Dermis blood vessel endothelial cell (primary cell): Measurements from ENCODE around the gene PTBP2. TPM values are rescaled to one million over a fixed set of nuclear protein-coding genes. Genes with fewer than 3 reads are reported as not detected.

Experiments used
- DNase-seq: peaks from one replicate; pipeline ENCODE4 v3.0.0; 2010
- total RNA-seq: library from RNA; depleted of rRNA; stranded (reverse); fragments of >200 nt; gene quantifications from 2 replicates; pipeline ENCODE4 v1.2.3, GENCODE V29; 2014

The PTBP2 gene, protein sequence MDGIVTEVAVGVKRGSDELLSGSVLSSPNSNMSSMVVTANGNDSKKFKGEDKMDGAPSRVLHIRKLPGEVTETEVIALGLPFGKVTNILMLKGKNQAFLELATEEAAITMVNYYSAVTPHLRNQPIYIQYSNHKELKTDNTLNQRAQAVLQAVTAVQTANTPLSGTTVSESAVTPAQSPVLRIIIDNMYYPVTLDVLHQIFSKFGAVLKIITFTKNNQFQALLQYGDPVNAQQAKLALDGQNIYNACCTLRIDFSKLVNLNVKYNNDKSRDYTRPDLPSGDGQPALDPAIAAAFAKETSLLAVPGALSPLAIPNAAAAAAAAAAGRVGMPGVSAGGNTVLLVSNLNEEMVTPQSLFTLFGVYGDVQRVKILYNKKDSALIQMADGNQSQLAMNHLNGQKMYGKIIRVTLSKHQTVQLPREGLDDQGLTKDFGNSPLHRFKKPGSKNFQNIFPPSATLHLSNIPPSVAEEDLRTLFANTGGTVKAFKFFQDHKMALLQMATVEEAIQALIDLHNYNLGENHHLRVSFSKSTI
- total RNA-seq, result 25.4 and 25.6 TPM in 2 replicates

DNA sequence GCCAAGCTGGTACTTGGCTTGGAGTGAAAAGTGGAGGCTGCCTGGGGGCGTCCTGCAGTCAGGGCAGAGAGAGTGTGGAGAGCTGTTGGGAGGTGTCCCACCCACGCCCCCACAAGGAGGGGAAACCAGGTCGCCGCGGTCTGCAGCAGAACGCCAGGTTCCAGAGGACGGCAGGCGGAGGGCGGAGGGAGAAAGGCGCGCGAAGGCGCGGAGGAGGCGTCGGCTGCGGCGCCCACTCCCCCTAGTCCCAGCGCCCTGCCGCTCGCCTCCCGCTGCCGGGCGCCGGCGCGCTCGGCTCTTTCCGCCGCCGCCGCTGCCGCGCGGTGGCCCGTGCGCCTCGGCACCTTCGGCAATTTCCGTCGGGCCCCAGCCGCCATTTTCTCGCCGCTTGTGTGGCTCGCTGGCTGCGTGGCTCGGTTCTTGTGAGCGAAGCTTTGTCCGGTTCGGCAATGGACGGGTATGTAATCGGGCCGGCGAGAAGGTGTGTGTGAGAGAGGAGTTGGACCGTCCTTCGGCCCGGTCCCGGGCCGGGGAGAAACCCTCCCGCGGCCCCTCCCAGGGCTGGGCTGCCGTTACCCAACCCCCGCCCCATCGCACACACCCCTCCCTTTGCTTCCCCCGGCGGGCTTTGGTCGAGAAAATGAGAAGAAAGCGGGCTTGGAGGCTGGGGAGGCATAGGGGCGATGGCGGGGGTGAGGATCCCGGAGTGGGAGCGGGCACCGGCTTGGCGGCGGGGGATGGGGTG lies at the start of gene PTBP2:
Gene PTBP2, plus strand, starts transcription at position 369 of the 745 bp plus-strand sequence. Its CDS starts 81 bp downstream, at position 450.
- DNase-seq, result peak; percentile 85

DNA sequence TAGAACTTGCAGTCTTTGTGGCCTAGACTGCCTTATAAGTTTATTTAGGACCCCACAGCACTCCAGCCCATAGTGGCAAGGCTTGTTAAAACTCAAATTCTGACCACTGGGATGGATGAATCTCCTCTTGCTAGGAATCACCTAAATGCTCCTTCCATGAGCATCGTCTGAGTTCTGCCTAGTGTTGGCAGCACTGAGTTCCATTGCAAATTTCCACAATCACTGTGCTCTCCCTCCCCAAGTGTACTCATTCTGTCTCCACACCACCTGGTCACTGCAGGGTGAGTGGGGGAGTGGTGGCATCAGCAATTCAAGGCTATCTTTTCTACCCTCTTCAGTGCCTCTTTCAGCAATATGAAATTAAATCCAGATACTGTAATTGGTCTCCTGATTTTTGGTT lies 46.7 kb upstream of the PTBP2 start:
- no peak for DNase-seq

DNA sequence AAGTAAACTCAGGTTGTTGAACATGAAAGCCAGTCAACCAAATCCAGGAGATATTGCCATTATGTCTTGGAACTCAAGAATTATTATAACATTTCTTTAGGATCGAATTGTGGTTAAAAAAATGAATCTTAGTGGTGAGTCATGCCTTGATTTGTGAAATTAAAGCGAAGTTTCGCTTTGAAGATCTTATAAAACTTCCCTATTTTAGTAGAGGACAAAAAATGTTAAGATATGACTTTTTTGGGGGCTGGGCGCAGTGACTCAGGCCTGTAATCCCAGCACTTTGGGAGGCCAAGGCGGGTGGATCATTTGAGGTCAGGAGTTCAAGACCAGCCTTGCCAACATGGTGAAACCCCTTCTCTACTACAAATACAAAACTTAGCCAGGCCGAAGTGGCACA lies 39.5 kb upstream of the PTBP2 start:
- DNase-seq, result no peak

DNA sequence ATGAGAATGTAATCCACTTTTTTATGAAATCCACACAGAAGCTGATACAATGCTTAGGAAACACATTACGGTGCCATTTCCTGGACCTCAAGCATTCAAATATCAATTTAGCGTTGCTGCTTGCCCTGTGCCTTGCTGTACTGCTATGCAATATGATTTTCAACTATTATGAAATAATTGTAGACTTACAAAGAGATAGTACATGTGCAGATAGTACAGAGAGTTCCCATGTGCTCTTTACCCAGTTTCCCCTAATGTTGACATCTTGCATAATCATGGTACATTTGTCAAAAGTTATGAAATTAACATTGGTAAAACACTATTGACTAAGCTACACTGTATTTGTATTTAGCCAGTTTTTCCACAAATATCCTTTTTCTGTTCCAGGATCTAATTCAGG lies 37.7 kb upstream of the PTBP2 start:
- peak; percentile 10 for DNase-seq

DNA sequence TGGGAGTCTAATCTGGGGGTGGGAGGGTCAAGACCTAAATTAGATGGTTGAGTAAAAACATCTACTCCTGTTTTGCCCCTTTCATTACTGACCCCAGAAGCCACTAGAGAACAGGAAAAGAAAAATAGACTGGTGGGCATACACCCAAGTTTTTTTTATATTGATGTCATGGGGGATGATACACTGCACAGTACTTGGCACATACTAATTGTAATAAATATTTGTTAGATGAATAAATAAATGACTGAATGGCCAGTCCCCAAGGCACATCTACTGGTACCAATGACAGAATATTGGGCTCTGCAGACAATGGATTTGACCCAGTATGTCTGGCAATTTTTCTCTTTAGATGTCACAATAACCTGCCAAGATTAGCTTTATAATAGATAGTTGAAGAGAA lies 36.8 kb upstream of the PTBP2 start:
- no peak for DNase-seq

DNA sequence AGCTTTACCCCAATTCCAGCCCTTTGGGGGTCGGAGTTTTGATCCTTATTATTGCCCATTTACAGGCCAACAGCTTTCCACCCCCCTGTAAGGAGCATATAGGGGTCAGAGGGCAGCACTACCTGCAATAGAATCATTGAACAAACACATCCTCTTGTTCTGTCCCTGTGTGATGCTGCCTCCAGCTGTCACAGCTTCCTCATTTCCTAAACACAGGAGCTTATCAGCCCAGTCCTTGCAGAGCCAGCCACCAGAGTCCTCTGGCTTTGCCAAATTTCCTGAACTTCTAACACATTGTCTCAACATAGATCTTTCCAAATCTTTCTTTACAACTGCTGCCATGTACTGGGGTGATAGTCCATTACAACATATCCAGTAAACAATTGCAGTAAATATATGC lies 32.8 kb upstream of the PTBP2 start:
- no peak for DNase-seq

DNA sequence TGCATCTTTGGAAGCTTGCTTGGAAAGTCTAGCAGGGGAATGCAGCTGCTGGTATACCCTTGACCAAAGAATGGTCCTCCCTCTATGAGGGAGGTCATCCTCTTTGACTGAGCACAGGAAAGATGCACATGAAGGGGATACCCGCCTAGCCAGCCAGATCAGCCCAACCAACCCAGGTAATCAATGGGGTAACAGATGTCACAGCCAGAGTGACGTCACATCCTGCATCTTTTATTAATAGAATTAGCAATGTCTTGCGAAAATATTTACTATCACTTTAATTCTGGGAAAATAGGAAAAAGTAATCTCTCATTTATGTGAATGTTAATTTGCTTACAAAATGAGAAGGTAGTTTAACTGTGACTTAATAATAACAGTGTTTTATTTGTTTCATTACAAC lies 25.6 kb upstream of the PTBP2 start:
- no peak for DNase-seq

DNA sequence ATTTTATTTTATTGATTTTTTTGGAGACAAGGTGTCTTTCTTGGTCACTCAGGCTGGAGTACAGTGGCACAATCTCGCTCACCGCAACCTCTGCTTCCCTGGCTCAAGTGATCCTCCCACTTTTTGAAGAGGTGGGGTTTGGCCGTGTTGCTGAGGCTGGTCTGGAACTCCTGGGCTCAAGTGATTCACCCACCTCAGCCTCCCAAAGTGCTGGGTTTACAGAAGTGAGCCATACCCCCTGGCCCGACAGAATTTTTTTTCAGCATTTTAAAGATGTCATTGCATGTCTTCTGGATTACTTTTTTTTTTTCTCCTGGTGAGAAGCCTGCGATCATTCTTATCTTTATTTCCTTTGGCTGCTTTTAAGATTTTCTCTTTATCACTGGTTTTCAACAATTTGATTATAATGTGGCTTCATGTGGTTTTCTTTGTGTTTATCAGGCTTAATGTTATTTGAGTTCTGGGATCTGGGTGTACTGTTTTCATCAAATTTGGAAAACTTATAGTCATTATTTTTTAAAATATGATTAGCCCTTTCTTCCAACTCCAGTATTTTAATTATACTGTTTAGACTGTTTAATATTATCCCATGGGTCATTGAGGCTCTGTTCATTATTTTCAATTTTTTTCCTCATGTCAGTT lies 23.1 kb upstream of the PTBP2 start:
- no peak for DNase-seq

DNA sequence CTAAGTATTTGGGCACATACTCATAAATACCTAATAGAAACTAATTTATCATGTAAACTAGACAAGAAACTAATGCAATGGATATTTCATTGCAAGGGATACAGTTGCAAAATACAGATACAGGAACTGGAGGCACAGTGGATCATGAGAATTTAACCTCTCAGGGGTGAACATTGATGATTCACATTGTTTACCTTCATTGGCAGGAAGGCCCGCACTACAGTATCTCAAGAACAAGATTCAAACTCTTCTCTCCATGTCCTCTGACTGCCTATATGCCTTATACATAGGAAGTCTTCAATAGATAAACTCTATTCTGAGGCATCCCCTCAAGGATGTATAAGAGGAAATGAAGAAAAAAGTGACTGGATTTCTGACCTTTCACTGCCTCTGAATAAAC lies 18.4 kb upstream of the PTBP2 start:
- no peak for DNase-seq

DNA sequence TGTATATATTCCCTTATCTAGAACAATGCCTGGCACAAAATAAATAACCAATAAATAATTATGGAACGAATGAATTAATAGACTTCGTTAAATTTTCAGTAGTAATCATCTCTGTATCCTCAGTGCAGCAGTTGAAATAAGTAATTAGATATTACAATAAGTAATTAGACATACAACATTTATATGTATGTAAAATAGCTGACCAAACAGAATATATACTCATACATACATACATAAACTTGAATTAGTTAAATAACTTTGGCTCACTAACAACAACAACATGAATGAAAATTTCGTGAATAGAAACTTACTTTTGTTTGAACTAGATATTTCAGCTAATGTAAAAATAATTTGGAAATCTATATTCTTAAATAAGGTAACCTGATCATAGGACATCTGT lies 14.6 kb upstream of the PTBP2 start:
- no peak for DNase-seq

DNA sequence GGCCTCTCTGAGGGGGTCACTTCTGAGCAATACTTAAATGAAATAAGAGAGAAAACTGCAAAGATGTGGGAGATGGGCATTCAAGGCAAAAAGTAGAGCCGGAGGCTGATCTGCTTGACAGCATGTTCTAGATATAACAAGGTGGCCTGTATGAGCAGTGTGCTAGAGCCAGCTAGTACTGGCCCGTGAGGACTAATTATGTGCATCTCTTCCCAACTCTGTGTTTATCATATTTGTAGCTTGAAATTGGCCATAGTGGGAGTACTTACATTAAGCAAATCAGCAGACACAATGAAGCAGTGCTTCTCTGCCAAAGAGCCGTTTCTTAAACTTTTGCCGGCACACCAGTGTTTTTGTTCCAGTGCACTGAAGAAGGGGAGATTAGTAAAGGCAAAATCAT lies 13.1 kb upstream of the PTBP2 start:
- no peak for DNase-seq

DNA sequence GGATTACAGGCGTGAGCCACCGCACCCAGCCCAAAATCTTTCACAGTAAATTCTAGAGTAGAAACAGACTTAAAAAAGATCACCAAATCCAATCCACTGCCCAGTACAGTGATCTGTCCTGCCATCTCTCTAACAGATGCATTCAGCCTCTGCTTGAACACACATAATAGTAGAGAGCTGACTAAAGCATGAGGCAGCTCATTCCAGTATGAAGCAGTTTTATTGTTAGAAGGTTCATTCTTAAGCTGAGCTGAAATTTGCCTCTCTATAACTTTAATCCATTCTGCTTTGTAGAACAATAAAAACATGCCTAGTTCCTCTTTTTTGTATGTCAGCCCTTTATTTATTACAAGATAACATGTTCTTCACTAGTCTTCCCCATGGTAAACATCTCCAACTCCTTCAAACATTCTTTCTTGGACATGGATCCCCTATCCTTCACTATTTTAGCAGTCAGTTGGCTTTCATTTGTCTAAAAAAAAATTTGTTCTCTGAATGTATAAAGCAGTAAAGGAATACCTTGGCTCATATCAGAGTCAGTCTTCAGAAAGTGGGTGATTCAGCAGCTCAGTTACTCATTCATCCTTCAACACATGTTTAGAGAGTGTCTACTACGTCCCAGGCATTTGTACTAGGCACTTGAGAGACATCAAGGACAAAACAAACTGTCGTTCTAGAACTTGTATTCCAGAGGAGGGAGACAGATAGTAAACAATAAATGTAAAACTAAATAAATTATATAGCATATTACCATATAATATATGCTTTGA lies 10.7 kb upstream of the PTBP2 start:
- no peak for DNase-seq

DNA sequence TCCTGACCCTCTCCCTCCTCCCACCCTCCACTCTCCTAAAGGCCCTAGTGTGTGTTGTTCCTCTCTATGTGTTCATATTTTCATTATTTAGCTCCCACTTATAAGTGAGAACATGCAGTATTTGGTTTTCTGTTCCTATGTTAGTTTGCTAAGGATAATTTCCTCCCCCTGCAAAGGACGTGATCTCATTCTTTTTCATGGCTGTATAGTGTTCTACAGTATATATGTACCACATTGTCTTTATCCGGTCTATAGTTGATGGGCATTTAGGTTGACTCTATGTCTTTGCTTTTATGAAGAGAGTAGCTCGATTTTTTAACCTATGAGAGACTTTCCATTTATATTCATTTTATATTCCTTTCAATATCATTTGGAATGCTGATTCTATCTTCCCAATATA lies 7.9 kb upstream of the PTBP2 start:
- no peak for DNase-seq

DNA sequence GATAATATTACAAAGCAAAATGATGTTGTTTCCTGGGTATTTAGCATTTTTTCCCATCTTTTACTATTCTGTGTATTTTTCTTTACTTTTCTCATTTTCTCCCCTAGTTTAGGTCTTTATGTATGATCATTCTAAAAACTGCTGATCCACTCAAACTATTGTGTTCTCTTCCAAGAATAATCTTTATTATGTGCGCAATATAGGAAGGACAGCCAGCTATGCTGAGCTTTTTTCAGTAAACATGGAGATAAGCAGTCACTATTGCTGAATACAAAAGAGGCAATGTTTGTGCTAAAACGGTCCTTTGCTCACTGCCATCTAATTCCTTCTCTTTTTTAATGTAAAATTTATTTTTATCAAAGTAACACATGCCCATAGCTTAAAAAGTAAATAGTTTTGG lies 6.7 kb upstream of the PTBP2 start:
- DNase-seq, result no peak

DNA sequence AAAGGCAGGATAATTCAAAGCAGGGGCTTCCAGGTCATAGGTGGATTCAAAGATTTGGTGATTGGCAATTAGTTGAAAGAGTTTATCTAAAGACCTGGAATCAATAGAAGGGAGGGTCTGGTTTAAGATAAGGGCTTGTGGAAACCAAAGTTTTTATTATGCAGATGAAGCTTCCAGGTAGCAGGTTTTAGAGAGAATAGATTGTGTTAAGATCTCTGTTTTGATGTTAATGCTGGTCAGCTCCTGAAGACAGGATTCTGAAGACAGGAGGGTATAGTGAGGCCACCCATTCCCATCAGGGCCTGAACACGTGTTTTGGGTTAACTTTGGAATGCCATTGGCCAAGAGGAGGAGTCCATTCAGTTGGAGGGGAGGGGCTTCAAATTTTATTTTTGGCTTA lies 6.1 kb upstream of the PTBP2 start:
- no peak for DNase-seq

DNA sequence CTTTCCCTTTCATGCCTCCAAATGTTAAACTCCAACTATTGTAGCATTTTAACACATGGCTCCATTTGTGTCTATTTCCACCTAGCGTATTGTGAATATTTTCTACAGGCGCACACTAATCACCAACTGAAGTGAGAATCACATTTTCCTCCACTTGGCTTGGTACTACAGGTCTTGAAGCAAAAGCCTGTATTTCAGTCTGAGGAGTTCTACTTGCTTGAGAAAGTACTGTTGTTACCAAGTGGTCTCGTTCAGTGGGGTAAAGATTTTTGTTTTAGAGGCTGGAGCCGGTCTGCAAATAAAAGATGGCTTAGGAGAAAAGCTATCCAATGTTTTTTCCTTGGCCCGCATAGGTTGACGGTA lies 550 bp upstream of the PTBP2 start:
- no peak for DNase-seq

DNA sequence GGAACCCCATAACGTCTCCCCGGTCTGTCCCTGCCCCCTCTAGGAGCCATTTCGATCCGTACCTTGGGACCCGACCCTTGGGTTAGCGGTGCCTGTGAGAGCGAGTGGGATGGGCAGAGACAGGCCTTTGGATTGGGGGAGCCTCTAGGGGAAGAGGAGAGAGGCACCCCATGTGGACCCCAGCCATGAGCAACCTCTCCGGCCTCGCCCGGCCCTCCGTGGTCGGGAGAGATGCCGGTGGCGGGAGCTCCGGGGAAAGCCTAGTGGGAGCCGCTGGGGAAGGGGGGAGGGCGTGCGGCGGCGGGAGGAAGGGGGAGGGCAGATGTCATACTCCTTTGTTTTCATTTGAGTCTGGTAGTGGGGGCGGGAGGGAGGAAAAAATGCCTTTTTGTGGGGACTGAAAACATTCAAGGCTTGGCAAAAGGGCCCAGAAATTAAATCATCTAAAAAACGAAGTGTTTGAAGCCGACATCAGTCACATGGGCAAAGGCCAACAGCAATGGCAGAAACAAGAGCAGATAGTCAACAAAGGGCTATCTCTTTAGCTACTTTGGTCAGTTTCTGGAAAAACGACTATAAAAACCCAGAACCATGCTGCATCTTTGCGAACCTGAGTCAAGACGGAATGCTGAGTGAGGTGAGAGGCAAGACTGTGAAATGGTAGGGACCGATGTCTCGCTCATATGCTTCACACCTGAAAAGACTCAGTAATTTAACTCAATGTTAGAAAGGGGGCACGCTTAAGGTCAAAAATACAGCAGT lies 758 bp downstream of the PTBP2 start:
- peak; percentile 78 for DNase-seq

DNA sequence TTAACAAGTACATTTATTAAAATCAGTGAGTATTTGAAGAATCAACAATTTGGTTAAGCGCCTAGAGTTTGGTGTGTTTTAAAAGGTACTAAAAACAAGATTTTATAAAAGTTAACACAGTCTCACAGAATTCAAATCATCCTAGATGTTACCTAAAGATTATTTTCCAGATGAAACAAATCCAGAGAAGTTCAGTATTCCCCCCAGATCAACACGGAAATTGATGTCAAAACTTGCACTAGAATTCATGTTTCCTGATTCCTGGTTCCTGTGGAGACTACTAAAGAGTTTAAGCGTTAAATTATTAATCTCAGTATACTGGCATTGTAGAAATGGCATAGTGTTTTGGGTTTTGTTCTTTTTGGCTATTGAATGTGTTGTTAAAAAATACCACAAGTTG lies 1.4 kb downstream of the PTBP2 start:
- DNase-seq, result peak; percentile 17

DNA sequence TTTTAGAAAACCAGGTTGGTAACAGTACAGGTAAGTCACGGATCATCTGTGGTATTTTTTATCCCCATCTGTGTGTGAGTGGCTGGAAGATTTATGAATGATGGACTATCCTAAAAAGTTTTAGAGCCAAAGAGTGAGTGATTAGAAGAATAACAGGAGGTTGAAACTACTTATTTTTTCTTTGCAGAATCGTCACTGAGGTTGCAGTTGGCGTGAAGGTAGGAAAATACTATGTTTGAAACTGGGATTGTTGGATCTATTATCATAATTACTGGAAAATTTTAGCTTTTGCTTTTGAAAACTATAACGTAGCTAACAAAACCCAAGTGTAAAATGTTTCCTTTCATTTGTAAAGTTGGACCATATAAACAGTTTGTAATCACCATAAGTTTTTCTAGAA lies 1.8 kb downstream of the PTBP2 start:
- DNase-seq, result no peak

DNA sequence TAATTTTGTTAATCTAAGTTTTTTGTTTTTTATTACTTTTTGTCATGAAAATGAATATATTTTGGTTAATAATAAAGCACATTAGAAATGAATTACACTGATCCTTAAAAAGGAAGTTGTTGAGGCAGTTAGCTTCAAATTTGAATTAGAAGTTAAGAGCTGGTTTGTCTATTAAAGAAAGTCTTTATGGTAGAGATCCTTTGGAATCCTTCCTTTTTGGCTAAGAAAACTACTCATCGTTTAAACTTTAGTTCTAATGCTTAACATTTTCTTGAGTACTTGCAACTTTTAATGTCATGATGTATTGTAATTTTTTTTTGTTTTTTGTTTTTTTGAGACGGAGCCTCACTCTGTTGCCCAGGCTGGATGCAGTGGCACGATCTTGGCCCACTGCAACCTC lies 2.4 kb downstream of the PTBP2 start:
- DNase-seq, result no peak

DNA sequence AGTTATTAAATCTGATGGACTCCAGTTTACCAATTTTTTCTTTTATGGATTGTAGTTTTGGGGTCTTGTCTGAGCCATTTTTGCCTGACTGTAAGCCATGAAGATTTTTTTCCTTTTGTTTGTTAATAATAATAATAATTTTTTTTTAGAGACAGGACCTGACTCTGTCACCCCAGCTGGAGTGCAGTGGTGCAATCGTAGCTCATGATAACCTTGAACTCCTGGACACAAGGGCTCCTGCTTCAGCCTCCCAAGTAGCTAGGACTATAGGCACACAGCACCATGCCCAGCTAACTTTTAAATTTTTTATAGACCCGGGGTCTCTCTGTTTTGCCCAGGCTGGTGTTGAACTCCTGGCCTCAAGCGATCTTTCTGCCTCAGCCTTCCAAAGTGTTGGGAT lies 6.3 kb downstream of the PTBP2 start:
- no peak for DNase-seq
